IMR-90 (cell line): ENCODE measurements around the gene MAP7D1. TPM values are rescaled to one million over a fixed set of nuclear protein-coding genes. Genes with fewer than 3 reads are reported as not detected.

ENCODE experiments used
- ATAC-seq: fragments of 200-7000 bp; cut with Tn5 transposase; 2 replicates; pipeline ENCODE4 v1.9.1; 2020; ENCODE audit warnings: low read depth, mild to moderate bottlenecking, moderate library complexity
- BruUV-seq: library from RNA; stranded (reverse); fragments of 400-500 nt; replicated peaks from 2 replicates; lab custom pipeline; 2021; lab: Mats Ljungman, UMichigan
- CTCF ChIA-PET: fragments of 300-600 bp; formaldehyde crosslinking; extraction: SDS; loops from one replicate; lab custom pipeline; 2021; ENCODE audit warnings: antibody characterized with exemption; lab: Yijun Ruan, JAX
- POLR2A ChIA-PET: fragments of 300-600 bp; sonication (Branson Sonifier 250); formaldehyde crosslinking; loops from one replicate; lab custom pipeline; 2022; ENCODE audit warnings: antibody characterized with exemption; ENCODE audit not compliant: unreplicated experiment; lab: Charles Lee
- DNase-seq: peaks from one replicate; pipeline ENCODE4 v3.0.0; 2013
- H2AFZ ChIP-seq: replicated peaks from 2 replicates; pipeline ENCODE3; 2013; ENCODE audit warnings: low read length, mild to moderate bottlenecking; ENCODE audit not compliant: poor library complexity
- H2AK5ac ChIP-seq: 2 replicates; pipeline ENCODE4 v1.6.1; 2013; ENCODE audit warnings: low read depth, low read length, inconsistent platforms
- H2AK9ac ChIP-seq: replicated peaks from 2 replicates; pipeline ENCODE3; 2013; ENCODE audit warnings: mild to moderate bottlenecking, low read depth, low read length, moderate library complexity; ENCODE audit not compliant: poor library complexity
- H2BK120ac ChIP-seq: 2 replicates; pipeline ENCODE4 v1.6.1; 2013; ENCODE audit warnings: low read depth, low read length, inconsistent platforms
- H2BK15ac ChIP-seq: 3 replicates; pipeline ENCODE4 v1.6.1; 2013; ENCODE audit warnings: low read depth, low read length, inconsistent platforms
- H2BK20ac ChIP-seq: 2 replicates; pipeline ENCODE4 v1.6.1; 2013; ENCODE audit warnings: low read depth, mild to moderate bottlenecking, inconsistent platforms, low read length, moderate library complexity
- H2BK5ac ChIP-seq: 2 replicates; pipeline ENCODE4 v1.6.1; 2013; ENCODE audit warnings: mild to moderate bottlenecking, low read depth, low read length, inconsistent platforms; ENCODE audit not compliant: poor library complexity, severe bottlenecking
- H3K14ac ChIP-seq: replicated peaks from 2 replicates; pipeline ENCODE4 v1.6.1; 2013; ENCODE audit warnings: low read depth, low read length, inconsistent platforms
- H3K18ac ChIP-seq: 2 replicates; pipeline ENCODE4 v1.6.1; 2013; ENCODE audit warnings: low read depth, low read length, control low read depth
- H3K23ac ChIP-seq: 2 replicates; pipeline ENCODE4 v1.6.1; 2013; ENCODE audit warnings: low read depth, low read length, inconsistent platforms
- H3K27ac ChIP-seq: 2 replicates; pipeline ENCODE4 v1.5.1; 2013; ENCODE audit warnings: mild to moderate bottlenecking, control low read depth, low read length; ENCODE audit not compliant: insufficient read depth
- H3K27me3 ChIP-seq: 2 replicates; pipeline ENCODE4 v1.6.1; 2013; ENCODE audit warnings: low read length; ENCODE audit not compliant: control insufficient read depth, insufficient read depth
- H3K36me3 ChIP-seq: 2 replicates; pipeline ENCODE4 v1.6.1; 2013; ENCODE audit warnings: low read length, mixed read lengths; ENCODE audit not compliant: control insufficient read depth, insufficient read depth
- H3K4ac ChIP-seq: 2 replicates; pipeline ENCODE4 v1.6.1; 2013; ENCODE audit warnings: low read depth, low read length, inconsistent platforms
- H3K4me1 ChIP-seq: 2 replicates; pipeline ENCODE4 v1.6.1; 2013; ENCODE audit warnings: low read length, mixed read lengths; ENCODE audit not compliant: control insufficient read depth, insufficient read depth
- H3K4me2 ChIP-seq: 2 replicates; pipeline ENCODE4 v1.6.1; 2013; ENCODE audit warnings: low read depth, mild to moderate bottlenecking, control low read depth, low read length, moderate library complexity
- H3K4me3 ChIP-seq: 2 replicates; pipeline ENCODE4 v1.5.1; 2013; ENCODE audit warnings: low read depth, mild to moderate bottlenecking, control low read depth, low read length, moderate library complexity; ENCODE audit not compliant: insufficient read depth
- H3K56ac ChIP-seq: 2 replicates; pipeline ENCODE4 v1.6.1; 2013; ENCODE audit warnings: low read length, inconsistent platforms; ENCODE audit not compliant: insufficient read depth; ENCODE audit errors: extremely low read depth
- H3K79me1 ChIP-seq, 2 experiments: 2 replicates each; pipeline ENCODE4 v1.6.1; 2013; ENCODE audit warnings: low read length in 2 of 2, inconsistent platforms in 1 of 2, low read depth in 1 of 2
- H3K9ac ChIP-seq: 2 replicates; pipeline ENCODE4 v1.6.1; 2013; ENCODE audit warnings: low read depth, low read length, control low read depth
- H3K9me1 ChIP-seq: 2 replicates; pipeline ENCODE4 v1.6.1; 2013; ENCODE audit warnings: low read length, inconsistent platforms; ENCODE audit not compliant: insufficient read depth
- H3K9me3 ChIP-seq: 2 replicates; pipeline ENCODE4 v1.6.1; 2013; ENCODE audit warnings: low read length; ENCODE audit not compliant: control insufficient read depth, insufficient read depth
- H4K20me1 ChIP-seq: 2 replicates; pipeline ENCODE4 v1.6.1; 2013; ENCODE audit warnings: low read length, inconsistent platforms; ENCODE audit not compliant: insufficient read depth
- H4K5ac ChIP-seq: 2 replicates; pipeline ENCODE4 v1.6.1; 2013; ENCODE audit warnings: mild to moderate bottlenecking, low read depth, low read length, control low read depth
- H4K8ac ChIP-seq, 2 experiments: 2 replicates each; pipeline ENCODE4 v1.6.1; 2013; ENCODE audit warnings: low read depth in 2 of 2, low read length in 2 of 2, control low read depth in 1 of 2, inconsistent platforms in 1 of 2
- H4K91ac ChIP-seq: 2 replicates; pipeline ENCODE4 v1.6.1; 2013; ENCODE audit warnings: low read depth, low read length, inconsistent platforms; ENCODE audit not compliant: insufficient read depth
- BHLHE40 ChIP-seq: fragments of 150-350 bp; IDR thresholded peaks from 2 replicates; pipeline ENCODE4 v1.6.1; 2016; ENCODE audit warnings: mild to moderate bottlenecking, low read depth, low read length
- CTCF ChIP-seq: conservative IDR thresholded peaks from 2 replicates; pipeline ENCODE4 v1.5.1; 2012; ENCODE audit warnings: mild to moderate bottlenecking, low read depth, low read length, improper control_type of control experiment
- ELK1 ChIP-seq: fragments of 150-350 bp; IDR thresholded peaks from 2 replicates; pipeline ENCODE4 v1.6.1; 2016; ENCODE audit warnings: low read depth, mild to moderate bottlenecking, low read length, moderate library complexity, borderline replicate concordance
- NFE2L2 ChIP-seq: fragments of 150-350 bp; IDR thresholded peaks from 2 replicates; pipeline ENCODE4 v1.6.1; 2016; ENCODE audit warnings: low read depth, mild to moderate bottlenecking, low read length
- POLR2A ChIP-seq: IDR thresholded peaks from 2 replicates; pipeline ENCODE4 v1.6.1; 2012; ENCODE audit warnings: mild to moderate bottlenecking, low read depth, low read length
- WGBS, 2 experiments: methylation state at CpG; one replicate each; pipeline versions ENCODE4 v1.1.5 to v1.1.7; 2013; ENCODE audit warnings: missing lambda C conversion rate in 2 of 2; ENCODE audit not compliant: insufficient read length in 1 of 2; ENCODE audit errors: extremely low coverage in 2 of 2; 5-methylcytosine and 5-hydroxymethylcytosine counted together
- dilution Hi-C: fragments of 300-500 bp; cut with HindIII; formaldehyde crosslinking; loops from one replicate; pipeline ENCODE4 v1.14.3; 2018; ENCODE audit warnings: low sequenced_read_pairs; ENCODE audit not compliant: unreplicated experiment
- in situ Hi-C: fragments of 300-500 bp; cut with MboI; formaldehyde crosslinking; loops from 3 replicates; pipeline ENCODE4 v1.14.3; 2019; ENCODE audit warnings: low sequenced_read_pairs, inconsistent platforms, mixed read lengths
- intact Hi-C: fragments of 100-400 bp; cut with micrococcal nuclease; formaldehyde crosslinking; loops from 2 replicates; pipeline ENCODE4 v1.10.0; 2022
- polyA plus RNA-seq, 3 experiments: library from polyadenylated mRNA; depleted of rRNA; stranded (reverse); fragments of >200 nt; gene quantifications; 2 replicates each; pipeline ENCODE4 v1.2.3, GENCODE V29; 2012; ENCODE audit warnings: low replicate concordance in 1 of 3
- total RNA-seq: library from RNA; depleted of rRNA; stranded (reverse); fragments of >200 nt; gene quantifications from 2 replicates; pipeline ENCODE4 v1.2.3, GENCODE V29; 2012

MAP7D1 gene
- total and polyA plus RNA-seq, 2 of the 4 experiments (the other 2 are of a cell fraction), result 32.3 to 81.9 TPM

GRCh38 chr1:36126797-36127500 is 29.0 kb upstream of the MAP7D1 start:
- Histone ChIP-seq H2AK5ac (peak overlapping the region; percentile 50; the same call in 1 of the 2 replicates), H4K91ac (no peak overlapping the region), H2AK9ac (peak overlapping the region; percentile 50), H2BK120ac (no peak overlapping the region), H3K4me3 (no peak overlapping the region), H3K18ac (no peak overlapping the region; the same call in 1 of the 2 replicates), H3K36me3 (no peaks in the 10 kb centered on the region), H2BK15ac (no peak overlapping the region), H3K23ac (no peak overlapping the region), H4K8ac (no peak overlapping the region), H3K27ac (no peak overlapping the region), H4K5ac (no peak overlapping the region; the same call in 1 of the 2 replicates), H3K9ac (no peak overlapping the region), H3K9me3 (no peaks in the 10 kb centered on the region), H3K9me1 (no peaks in the 10 kb centered on the region), H2BK20ac (no peak overlapping the region), H3K27me3 (peaks cover 34% of the 10 kb centered on the region), H3K4me1 (no peaks in the 10 kb centered on the region; the same call in 1 of the 2 replicates), H2BK5ac (peak overlapping the region; percentile 82), H3K79me1 (no peaks in the 10 kb centered on the region), H2AFZ (peak overlapping the region; percentile 51), H4K20me1 (no peaks in the 10 kb centered on the region), H3K14ac (no peak overlapping the region), H3K56ac (no peak overlapping the region), H3K4me2 (no peak overlapping the region), H3K4ac (no peak overlapping the region; the same call in 1 of the 2 replicates)
- in situ Hi-C loops (no loop called here), intact Hi-C loops (no loop called here), dilution Hi-C loops (no loop called here)
- no peak for DNase-seq
- BruUV-seq, result no TSS peak
- POLR2A ChIA-PET, result no interaction called here
- CTCF ChIA-PET, result interaction anchor here (1.0 kb wide), 1 partner anchor 23 kb away, joined by 4 read pairs; no protein-coding TSS in a partner anchor
- no peak for ATAC-seq
- TF ChIP-seq BHLHE40, result no peak
- TF ChIP-seq NFE2L2, result no peak
- TF ChIP-seq CTCF, result no peak
- TF ChIP-seq POLR2A, result no peak
- no peak for TF ChIP-seq ELK1
- WGBS, 2 experiments, result 100% methylated on average over 2 of the region's 7 CpGs; no CpG with 5 or more reads in 1 of the 2 experiments
